Subcutaneous abdominal adipose tissue (tissue), 5 donors: ENCODE results near the gene SBF2.
"Not testable (repeated sequence)": the region's sequence is repeated elsewhere in the genome, so short reads cannot be mapped to it uniquely, and the experiment has no call there.

ENCODE experiments used
- H3K27ac ChIP-seq: one replicate; pipeline ENCODE4 v1.7.0; 2013; ENCODE audit warnings: low read depth, mild to moderate bottlenecking, inconsistent platforms, low read length, moderate library complexity
- H3K27me3 ChIP-seq, 5 donors: one replicate each; pipeline ENCODE4 v1.7.0; 2013; ENCODE audit warnings: low read length in 5 of 5, inconsistent platforms in 1 of 5; ENCODE audit not compliant: control insufficient read depth in 5 of 5, insufficient read depth in 4 of 5
- H3K36me3 ChIP-seq, 5 donors: one replicate each; pipeline ENCODE4 v1.7.0; 2013; ENCODE audit warnings: low read length in 5 of 5; ENCODE audit not compliant: control insufficient read depth in 5 of 5, insufficient read depth in 5 of 5
- H3K4me1 ChIP-seq, 5 donors: one replicate each; pipeline ENCODE4 v1.7.0; 2013; ENCODE audit warnings: low read length in 5 of 5, mild to moderate bottlenecking in 3 of 5, moderate library complexity in 1 of 5; ENCODE audit not compliant: control insufficient read depth in 5 of 5, insufficient read depth in 5 of 5
- H3K4me3 ChIP-seq, 5 donors: one replicate each; pipeline ENCODE4 v1.7.0; 2013; ENCODE audit warnings: low read length in 5 of 5, low read depth in 1 of 5
- H3K9ac ChIP-seq, 5 donors: one replicate each; pipeline ENCODE4 v1.7.0; 2013; ENCODE audit warnings: low read length in 5 of 5, mild to moderate bottlenecking in 4 of 5, moderate library complexity in 3 of 5
- H3K9me3 ChIP-seq, 5 donors: one replicate each; pipeline ENCODE4 v1.7.0; 2013; ENCODE audit warnings: low read length in 5 of 5; ENCODE audit not compliant: control insufficient read depth in 5 of 5
- donor health status: healthy.
- donor health status: healthy.
- donor health status: healthy.
- donor health status: healthy.
- donor health status: healthy.

The SBF2 gene

DNA sequence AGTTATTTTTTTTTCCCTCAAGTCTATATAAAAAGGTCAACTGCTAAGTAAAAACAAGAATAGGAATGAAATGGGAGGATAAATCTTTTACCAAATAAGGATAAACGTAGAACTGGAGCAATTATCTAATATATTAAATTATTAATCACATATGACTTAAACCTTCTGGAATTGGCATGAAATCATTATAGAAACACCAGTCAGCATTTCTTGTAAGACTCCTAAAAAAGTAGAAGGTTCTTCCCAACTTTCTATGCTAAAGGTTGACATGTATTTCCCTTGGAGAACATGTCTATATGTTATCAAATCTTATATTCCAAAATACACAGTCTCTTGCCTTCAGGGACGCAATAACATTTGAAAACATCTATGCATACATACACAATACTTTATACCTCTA lies 143.2 kb downstream of the SBF2 start:
- Histone ChIP-seq H3K4me1 (no peaks in the 10 kb centered on the region), H3K9me3 (peaks cover 0 to 3% (median 0%) of the 10 kb centered on the region in 5 donors), H3K27ac (no peak overlapping the region), H3K27me3 (no peaks in the 10 kb centered on the region), H3K4me3 (no peak overlapping the region), H3K9ac (no peak overlapping the region), H3K36me3 (no peaks in the 10 kb centered on the region)

DNA sequence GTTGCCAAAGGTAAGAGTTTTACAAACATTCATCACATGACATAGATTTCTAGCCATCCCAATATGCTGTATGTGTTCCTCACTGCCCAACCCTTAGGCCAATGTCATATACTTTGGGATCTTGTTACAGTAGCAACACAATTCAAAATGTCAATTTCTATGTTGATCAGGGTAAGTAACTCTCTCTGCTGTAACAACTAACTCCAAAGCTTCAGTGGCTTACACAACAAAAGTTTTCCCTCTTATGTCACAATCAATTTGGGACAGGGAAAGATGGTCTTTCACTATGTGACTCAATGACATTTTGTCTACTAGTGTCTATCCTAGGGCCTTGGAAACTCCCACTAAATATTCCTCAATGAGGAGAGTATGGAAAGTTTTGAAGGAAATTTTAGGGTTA lies 144.5 kb downstream of the SBF2 start:
- H3K4me1 ChIP-seq: no peaks in the 10 kb centered on the region
- H3K9me3 ChIP-seq: peaks cover 0 to 3% (median 0%) of the 10 kb centered on the region in 5 donors
- H3K4me3 ChIP-seq: no peak overlapping the region
- no peaks in the 10 kb centered on the region for H3K36me3 ChIP-seq
- no peak overlapping the region for H3K9ac ChIP-seq
- no peaks in the 10 kb centered on the region for H3K27me3 ChIP-seq
- H3K27ac ChIP-seq: no peak overlapping the region

DNA sequence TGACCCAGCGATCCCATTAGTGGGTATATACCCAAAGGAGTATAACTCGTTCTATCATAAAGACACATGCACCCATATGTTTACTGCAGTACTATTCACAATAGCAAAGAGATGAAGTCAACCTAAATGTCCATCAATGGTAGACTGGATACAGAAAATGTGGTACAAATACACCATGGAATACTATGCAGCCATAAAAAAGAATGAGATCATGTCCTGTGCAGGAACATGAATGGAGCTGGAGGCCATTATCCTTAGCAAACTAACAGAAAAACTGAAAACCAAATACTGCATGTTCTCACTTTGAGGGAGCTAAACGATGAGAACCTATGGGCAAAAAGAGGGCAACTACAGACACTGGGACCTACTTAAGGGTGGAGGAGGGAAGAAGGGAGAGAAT lies 146.8 kb downstream of the SBF2 start:
- H3K27ac ChIP-seq: no peak overlapping the region
- H3K36me3 ChIP-seq: no peaks in the 10 kb centered on the region
- H3K27me3 ChIP-seq: no peaks in the 10 kb centered on the region
- H3K4me3 ChIP-seq: no peak overlapping the region
- H3K4me1 ChIP-seq: no peaks in the 10 kb centered on the region
- H3K9ac ChIP-seq: no peak overlapping the region
- H3K9me3 ChIP-seq: peaks cover 0 to 3% (median 0%) of the 10 kb centered on the region in 5 donors

DNA sequence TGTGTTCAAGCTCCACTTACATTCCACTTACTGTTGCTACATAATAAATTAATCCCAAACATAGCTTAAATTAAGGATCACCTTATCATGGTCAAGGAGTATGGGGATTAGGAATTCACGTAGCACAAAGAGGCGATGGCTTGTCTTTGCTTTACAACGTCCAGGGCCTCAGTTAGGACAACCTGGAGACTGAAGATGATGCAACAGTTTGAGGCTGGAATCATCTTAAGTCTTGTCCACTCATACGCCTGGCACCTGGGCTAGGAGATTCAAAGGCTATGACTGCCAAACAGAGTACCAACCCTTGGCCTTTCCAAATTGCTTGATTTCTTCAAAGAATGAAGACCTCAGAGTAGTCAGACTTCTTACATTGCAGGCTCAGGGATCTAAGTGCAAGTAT lies 149.1 kb downstream of the SBF2 start:
- H3K36me3 ChIP-seq: no peaks in the 10 kb centered on the region
- no peak overlapping the region for H3K9ac ChIP-seq
- H3K4me1 ChIP-seq: peaks cover 0 to 3% (median 1%) of the 10 kb centered on the region in 5 donors

DNA sequence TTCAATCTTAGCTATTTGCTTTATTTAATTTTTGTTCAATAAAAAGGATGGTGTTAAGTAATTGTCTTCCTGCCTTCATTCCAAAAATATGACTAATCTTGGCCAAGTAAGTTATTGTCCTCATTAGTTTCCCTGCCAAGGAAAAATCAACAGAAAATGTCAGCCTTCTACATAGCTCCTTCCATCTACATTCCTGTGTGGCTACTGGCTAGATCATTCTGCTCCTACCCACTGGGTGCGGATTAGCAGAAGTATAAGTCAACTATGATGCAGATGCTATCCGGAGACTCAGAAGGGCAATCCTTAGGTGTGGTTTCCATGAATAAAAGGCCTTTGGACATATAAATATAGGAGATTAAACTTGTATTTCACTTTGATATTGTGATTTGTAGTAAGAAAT lies 154.4 kb downstream of the SBF2 start:
- peaks cover 0 to 15% (median 8%) of the 10 kb centered on the region in 5 donors for H3K4me1 ChIP-seq
- no peak overlapping the region for H3K9ac ChIP-seq
- no peak overlapping the region for H3K4me3 ChIP-seq
- no peaks in the 10 kb centered on the region for H3K36me3 ChIP-seq
- no peak overlapping the region for H3K27ac ChIP-seq
- no peaks in the 10 kb centered on the region for H3K27me3 ChIP-seq
- no peaks in the 10 kb centered on the region for H3K9me3 ChIP-seq

More for the DNA sequence above, 149.1 kb downstream of the SBF2 start:
- Histone ChIP-seq H3K9me3 (peaks cover 0 to 3% (median 0%) of the 10 kb centered on the region in 5 donors), H3K27me3 (no peaks in the 10 kb centered on the region), H3K27ac (no peak overlapping the region), H3K4me3 (no peak overlapping the region)

DNA sequence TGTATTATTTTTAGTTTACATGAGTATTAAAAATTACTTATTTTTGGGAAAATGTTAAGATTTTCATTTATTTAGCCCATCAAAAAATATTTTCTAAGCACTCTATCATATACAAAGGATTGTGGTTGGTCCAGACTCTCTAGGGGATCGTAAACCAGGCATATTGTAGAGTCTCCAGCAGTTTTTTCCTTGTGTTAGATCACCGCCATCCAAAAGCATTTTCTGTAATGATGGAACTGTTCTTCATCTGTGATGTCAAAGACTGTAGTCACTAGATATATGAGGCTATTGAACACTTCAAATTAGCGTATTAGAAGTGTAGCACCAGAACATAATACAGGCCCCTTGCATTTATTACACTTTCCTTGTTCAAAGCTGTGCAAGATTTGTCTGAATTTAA lies 154.9 kb downstream of the SBF2 start:
- Histone ChIP-seq H3K4me1 (peaks cover 0 to 15% (median 8%) of the 10 kb centered on the region in 5 donors), H3K9ac (no peak overlapping the region), H3K27me3 (no peaks in the 10 kb centered on the region), H3K4me3 (no peak overlapping the region), H3K27ac (no peak overlapping the region), H3K36me3 (no peaks in the 10 kb centered on the region), H3K9me3 (no peaks in the 10 kb centered on the region)

DNA sequence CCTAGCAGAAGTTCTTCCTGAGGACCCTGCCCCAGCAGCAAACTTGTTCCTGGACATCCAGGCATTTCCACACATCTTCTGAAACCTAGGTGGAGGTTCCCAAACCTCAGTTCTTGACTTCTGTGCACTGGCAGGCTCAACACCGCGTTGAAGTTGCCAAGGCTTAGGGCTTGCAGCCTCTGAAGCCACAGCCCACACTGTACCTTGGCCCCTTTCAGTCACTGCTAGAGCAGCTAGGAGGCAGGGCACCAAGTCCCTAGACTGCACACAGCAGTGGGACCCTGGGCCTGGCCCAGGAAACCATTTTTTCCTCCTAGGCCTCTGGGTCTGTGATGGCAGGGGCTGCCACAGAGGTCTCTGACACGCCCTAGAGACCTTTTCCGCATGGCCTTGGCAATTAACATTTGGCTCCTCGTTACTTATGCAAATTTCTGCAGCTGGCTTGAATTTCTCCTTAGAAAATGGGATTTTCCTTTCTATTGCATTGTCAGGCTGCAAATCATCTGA lies 159.0 kb downstream of the SBF2 start:
- no peak overlapping the region for H3K9ac ChIP-seq

DNA sequence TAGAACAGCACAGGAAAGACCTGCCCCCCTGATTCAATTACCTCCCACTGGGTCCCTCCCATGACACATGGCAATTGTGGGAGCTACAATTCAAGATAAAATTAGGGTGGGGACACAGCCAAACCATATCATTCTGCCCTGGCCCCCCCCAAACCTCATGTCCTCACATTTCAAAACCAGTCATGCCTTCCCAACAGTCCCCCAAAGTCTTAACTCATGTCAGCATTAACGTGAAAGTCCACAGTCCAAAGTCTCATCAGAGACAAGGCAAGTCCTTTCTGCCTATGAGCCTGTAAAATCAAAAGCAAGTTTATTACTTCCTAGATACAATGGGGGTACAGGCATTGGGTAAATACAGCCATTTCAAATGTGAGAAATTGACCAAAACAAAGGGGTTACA lies 159.8 kb downstream of the SBF2 start:
- not testable (repeated sequence) for H3K4me3 ChIP-seq, H3K27ac ChIP-seq, H3K36me3 ChIP-seq, H3K4me1 ChIP-seq, H3K27me3 ChIP-seq, H3K9me3 ChIP-seq, H3K9ac ChIP-seq

More for the DNA sequence above, 159.0 kb downstream of the SBF2 start:
- Histone ChIP-seq H3K9me3 (no peaks in the 10 kb centered on the region), H3K4me1 (peaks cover 0 to 13% (median 7%) of the 10 kb centered on the region in 5 donors), H3K36me3 (no peaks in the 10 kb centered on the region), H3K27me3 (no peaks in the 10 kb centered on the region), H3K4me3 (no peak overlapping the region), H3K27ac (no peak overlapping the region)

DNA sequence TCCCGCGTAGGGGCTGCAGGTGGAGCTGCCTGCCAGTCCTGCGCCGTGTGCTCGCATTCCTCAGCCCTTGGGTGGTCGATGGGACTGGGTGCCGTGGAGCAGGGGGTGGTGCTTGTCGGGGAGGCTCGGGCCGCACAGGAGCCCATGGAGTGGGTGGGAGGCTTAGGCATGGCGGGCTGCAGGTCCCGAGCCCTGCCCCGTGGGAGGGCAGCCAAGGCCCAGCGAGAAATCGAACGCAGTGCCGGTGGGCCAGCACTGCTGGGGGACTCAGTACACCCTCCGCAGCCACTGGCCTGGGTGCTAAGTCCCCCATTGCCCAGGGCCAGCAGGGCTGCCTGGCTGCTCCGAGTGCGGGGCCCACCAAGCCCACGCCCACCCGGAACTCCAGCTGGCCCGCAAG lies 160.8 kb downstream of the SBF2 start:
- H3K36me3 ChIP-seq, H3K4me1 ChIP-seq, H3K9me3 ChIP-seq, H3K27me3 ChIP-seq, H3K9ac ChIP-seq, H3K27ac ChIP-seq, H3K4me3 ChIP-seq: not testable (repeated sequence)

DNA sequence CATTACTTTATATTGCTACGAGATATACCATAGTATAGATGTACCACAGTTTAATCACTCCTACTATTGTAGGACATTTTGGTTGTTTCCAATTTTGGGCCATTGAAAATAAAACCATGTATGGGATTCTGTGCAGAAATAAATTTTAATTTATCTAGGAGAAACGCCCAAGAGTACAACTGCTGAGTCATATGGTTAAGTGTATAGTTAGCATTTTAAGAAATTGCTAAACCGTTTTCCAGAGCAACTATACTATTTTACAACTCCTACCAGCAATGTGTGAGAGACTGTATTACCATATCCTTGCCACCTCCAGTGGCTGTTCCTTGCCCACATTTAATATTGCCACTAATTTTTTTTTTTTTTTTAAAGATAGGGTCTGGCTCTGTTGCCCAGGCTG lies 163.1 kb downstream of the SBF2 start:
- Histone ChIP-seq H3K9me3 (no peaks in the 10 kb centered on the region), H3K9ac (no peak overlapping the region), H3K36me3 (no peaks in the 10 kb centered on the region), H3K27ac (no peak overlapping the region), H3K27me3 (no peaks in the 10 kb centered on the region), H3K4me3 (no peak overlapping the region), H3K4me1 (peaks cover 0 to 8% (median 0%) of the 10 kb centered on the region in 5 donors)

DNA sequence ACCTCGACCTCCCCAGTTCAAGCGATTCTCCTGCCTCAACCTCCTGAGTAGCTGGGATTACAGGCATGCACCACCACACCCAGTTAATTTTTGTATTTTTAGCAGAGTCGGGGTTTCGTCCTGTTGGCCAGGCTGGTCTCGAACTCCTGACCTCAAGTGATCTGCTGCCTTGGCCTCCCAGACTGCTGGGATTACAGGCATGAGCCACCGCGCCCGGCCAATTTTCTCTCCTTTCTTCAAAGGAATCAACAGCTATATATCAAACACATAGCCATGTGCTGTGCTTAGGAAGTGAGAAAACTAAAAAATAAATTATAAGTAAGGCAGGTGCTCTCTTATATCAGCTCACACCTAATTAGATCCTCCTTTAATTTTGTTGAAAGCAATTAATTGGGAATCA lies 164.8 kb downstream of the SBF2 start:
- H3K9me3 ChIP-seq, H3K27me3 ChIP-seq, H3K9ac ChIP-seq, H3K4me3 ChIP-seq, H3K27ac ChIP-seq, H3K36me3 ChIP-seq, H3K4me1 ChIP-seq: not testable (repeated sequence)
